GM21737 (cell line): Measurements from ENCODE around the gene HOXB3.

Source experiments
- ATAC-seq: cut with Tn5 transposase; IDR thresholded peaks from one replicate; pipeline ENCODE4 v1.9.1; 2021; ENCODE audit warnings: mild to moderate bottlenecking, moderate library complexity; ENCODE audit not compliant: unreplicated experiment

Gene HOXB3

DNA sequence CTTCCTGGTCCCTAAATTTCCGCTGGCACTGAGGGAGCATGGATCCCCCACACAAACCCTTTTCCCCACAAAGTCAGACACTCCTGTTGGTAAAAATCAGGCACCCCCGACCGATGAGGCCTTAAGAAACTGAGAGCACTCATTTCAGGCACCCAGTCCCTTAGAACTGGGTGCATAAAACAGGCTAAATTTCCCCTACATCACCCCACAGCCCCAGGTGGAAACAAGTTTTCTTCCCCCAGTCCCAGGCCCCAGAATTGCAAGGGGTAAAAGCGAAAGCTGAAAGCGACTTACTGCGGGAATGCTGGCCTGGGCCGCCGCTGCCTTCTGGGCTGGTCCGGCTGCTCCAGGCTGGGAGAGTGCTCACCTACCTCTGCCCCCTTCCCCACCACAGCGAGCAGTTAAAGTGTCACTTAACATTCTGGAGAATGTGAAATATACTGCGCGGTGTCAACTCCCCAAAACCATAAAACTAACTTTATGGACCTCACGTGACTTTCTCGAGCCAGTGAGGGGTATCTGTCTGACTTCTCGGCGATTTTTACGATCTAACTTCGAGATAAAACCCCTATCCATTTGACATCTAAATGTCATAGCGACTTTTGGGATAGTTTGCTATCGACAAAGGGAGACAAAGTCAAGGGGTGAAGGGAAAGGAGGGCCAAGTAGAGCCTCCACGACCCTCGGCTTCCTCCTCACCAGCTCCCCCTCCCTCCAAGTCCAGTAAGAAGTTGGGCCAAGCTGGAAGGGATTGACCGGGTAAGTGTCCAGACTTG, at the start of gene HOXB3:
Gene HOXB3 (minus strand): TSS at position 411 of the 776 bp plus-strand sequence. CDS start 37,767 bp downstream, outside the sequence.
- ATAC-seq: no peak

DNA sequence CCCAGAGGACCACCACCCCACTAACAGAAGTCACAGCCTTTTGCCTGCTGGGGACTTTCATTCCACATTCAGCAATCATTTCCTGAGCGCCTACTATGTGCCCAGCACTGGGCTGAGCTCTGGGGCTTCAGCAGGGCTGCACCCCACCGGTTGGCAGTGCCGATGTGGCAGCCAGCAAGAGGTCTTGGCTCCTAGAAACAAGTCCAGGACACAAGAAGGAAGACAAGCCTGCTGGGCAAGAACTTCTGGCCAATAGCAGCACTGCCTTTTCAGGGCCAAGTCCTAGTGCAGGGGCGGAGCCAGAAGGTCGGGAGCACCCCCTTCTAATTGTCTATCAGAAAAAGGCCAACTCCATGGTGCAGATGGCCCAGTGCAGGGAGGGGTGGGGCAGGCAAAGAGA, 49.1 kb upstream of the HOXB3 start:
- ATAC-seq: no peak

DNA sequence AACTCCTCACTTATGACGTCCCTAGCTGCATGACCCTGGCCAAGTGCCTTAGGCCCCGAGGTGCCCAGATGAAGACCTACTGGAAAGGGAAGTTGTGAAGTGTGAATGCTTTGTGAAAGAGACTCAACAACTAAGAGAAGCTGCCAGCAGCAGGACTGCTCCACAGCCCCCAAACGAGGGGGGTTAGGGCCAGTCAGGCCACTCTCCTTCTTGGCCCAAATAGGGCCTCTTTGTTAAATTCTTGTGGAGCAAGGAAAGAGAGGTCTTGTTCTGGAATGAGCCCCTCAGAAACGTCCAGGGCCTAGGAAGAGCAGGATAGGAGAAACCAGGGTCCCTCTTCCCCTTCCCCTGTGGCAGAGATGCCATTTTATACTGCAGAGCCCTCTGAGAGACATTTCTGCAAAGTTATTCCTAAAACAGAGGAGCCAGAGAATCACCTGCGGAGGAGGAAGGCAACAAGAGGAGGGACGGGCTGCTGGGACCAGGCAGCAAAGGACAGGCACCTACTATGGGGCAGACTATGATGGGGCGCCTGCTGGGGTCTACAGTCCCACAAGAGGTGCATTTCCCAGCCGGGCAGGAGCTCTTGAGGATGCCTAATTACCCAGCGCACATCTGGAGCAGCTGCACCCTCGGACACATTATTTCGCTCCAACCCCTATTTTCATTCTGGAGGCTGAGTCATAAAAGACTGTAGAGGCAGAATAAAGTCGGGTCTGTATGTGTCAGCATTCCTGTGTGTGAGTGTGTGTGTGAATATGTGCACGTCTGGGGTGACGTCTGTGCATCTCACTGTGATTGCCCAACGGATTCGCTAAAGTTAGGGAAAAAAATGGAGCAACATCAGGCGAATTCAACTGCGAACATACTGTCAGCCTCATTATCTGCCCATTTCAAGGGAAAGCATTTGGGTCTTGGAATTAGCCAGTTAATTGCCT, 47.6 kb upstream of the HOXB3 start:
- ATAC-seq: no peak

DNA sequence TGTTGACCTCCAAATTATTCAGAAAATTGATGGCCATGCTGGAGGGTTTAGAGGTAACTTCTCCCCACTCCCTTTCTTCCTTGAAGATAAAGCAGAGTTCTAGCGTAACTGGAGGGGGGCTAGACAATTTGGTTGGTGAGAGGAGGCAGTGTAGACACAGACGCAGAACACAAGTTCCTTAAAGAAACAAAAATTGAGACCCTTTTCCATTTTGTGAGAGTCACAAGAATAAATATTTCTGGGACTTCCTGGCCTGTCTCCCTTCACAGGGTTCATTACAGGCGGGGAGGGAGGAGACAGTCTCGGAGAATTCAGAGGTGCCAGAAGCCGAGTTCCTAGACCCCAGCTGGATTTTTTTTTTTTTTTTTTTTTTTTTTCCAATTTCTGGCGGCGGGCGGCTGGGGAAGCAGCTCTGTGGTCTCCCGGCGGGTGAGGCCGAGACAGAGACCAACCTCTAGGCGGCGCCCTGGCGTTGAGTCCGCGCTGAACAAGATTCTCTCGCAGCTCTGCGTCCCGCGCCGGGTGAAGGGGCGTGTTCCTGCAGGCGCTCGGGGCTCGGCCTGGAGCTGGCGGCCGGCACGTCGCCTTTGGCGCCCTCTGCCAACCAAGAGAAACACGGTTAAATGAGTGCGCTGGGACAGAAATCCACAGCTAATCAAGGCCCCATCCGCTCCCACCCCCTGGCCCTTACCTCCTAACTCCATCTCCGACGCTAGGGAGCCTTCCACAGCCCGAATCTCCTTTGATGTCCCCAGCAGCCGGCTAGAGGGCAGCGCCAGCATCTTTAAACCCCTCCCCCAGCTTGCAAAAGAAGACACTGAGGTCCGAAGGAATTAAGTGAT, 46.4 kb upstream of the HOXB3 start:
- no peak for ATAC-seq

DNA sequence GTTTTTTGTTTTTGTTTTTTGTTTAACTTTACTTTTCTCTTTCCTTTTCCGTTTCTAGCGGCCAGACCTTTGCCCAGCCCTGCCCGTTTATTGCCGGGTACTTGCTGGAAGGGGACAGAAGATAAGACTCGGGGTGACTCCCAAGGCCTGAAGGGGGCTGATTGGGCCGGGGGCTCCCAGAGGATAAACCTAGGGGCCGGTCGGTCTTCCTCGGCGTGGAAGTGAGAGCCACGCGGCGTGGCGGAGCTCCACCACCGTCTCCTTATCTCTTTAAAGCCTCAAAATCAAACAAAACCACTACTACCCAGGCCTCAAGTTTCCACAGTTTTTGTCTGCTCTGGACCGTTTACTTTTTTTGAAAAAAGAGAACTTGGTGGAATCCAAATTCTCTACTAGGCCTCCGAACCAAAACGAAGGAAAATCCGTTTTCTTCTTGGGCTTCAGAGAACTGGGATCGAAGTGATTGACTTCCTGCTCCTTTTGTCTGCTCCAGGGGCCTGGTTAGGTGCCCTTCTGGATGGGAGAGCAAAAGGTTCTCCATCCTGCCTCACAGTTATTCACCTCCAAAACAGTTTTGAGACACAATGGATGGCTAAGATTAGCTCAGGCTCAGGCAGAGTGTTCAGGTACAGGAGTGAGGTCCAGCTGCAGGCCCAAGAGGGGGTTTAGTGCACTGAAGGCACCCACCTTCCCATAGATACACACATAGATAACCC, 44.6 kb upstream of the HOXB3 start:
- no peak for ATAC-seq

DNA sequence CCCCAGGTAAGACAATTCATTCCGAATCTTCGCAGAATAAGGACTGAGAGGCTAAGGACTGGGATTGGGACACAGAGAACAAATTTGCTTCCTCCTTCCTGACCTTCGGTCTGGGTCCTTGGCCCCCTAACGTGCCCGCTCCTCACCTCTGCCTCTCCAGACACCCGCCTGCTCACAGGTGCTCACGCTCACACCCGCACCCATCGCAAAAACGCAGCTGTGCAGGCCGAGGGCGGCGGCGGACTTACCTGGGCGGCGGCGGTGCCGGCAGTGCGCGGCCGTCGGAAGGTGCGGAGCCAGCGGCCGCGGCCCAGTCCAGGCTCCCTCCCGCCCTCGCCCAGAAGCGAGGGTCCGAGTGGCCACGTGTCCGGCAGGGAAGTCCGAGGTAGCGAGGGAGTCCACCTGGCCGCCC, 43.2 kb upstream of the HOXB3 start:
- no peak for ATAC-seq

DNA sequence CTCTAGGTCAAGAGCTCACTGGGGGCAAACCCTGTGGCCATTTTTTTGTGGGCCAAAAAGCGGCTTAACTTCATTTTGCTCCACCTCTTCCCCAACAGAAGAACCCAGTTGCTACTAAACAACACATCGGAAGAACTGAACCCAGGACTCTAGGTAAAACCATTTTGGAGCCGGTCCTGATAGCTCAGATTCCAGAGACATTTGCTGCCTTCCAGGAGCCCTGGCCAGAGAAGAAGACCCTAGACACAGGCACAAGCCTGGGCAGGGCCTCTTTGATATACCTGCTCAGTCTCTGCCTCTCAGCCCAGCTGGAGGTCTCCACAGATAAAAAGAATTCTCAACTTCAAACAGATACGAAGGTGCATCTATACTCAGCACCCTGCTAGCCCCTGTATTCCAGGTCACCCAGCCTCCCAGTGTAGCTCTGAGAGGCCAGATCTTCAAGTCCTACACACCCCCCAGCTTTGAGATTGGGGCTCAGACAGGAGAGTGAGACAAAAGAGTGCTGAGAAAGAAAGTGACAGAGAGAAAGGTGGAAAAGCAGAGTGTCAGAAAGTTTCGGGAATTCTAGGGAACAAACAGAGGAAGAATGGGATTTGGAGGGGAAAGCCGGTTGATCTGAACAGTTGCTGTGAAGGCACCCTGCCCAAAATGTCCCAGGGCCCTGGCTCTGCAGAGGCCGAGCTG, 42.7 kb upstream of the HOXB3 start:
- ATAC-seq: no peak

DNA sequence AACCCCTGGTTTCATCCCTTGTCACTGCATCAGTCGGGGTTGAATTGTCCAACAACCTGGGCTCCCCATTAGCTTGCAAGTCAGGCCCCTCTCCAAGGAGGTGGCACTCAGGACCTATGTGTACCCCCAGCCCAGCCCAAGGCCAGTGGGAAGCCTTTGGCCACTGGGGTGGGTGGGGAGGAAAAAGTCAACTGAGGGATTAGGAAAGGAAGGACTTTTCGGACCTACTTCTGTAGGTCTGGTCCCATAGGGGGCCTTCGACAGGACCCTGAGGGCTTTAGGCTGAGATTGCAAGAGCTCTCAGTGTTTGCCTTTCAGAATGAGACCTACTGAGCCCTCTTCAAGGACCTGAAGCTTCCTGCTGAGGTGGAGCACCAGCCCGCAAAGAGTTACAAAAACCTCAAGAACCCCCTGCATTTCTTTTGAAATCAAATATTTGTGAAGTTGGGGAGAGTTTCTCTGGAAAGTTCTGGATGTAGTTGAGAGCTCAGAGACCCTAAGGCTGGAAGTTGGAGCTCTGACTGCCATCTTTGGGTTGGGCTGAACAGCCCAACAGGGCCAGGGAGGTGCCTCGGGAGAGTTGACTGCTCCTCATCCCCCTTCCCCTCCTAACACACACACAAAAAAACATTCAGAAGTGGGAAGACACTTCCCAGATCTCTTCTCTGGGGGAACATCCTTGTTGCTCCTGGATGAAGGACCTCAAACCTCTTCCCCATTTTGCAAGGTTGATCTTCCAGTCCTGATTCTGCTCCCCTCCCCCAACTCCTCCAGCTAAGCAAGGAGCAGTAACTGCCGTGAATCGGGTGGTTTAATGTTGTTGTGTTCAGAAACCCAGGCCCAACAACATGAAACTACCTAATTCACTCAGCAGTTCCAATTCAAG, 41.9 kb upstream of the HOXB3 start:
- no peak for ATAC-seq

DNA sequence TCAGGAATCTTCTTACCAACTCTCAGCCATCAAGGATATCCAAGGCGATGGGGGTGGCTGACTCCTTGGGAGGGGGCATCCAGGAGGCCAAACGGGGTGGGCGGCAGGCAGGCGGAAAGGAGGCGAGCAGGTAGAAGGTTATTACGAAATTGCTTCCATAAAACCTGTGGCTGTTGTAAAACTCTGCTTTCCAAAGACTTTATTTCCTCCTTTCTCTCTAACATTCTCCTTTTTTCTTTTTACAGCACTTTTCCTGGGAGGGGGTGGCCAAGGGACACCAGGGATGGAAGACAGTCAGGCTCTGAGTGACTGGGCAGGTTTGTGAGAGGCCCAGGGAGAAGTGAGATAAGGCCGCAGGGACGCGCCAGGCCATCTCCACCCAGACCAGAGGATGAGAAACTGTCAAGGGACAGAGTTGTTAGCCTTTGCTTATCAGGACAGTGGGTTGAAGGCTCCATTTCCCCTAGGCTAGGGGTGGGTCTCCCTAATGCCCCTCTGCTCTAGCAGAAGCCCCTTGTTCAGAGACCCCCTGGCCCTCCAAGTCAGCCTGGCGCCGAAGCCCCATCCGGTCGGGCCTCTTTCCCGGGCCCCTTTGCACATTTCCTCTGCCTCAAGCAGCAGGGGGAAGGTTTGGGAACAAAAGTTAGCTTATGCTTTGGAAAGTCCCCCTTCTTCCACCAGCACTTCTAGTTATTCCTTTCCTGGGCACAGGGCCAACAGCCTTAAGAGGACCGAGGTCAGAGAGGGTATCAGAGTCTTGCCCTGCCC, 41.1 kb upstream of the HOXB3 start:
- ATAC-seq: no peak

DNA sequence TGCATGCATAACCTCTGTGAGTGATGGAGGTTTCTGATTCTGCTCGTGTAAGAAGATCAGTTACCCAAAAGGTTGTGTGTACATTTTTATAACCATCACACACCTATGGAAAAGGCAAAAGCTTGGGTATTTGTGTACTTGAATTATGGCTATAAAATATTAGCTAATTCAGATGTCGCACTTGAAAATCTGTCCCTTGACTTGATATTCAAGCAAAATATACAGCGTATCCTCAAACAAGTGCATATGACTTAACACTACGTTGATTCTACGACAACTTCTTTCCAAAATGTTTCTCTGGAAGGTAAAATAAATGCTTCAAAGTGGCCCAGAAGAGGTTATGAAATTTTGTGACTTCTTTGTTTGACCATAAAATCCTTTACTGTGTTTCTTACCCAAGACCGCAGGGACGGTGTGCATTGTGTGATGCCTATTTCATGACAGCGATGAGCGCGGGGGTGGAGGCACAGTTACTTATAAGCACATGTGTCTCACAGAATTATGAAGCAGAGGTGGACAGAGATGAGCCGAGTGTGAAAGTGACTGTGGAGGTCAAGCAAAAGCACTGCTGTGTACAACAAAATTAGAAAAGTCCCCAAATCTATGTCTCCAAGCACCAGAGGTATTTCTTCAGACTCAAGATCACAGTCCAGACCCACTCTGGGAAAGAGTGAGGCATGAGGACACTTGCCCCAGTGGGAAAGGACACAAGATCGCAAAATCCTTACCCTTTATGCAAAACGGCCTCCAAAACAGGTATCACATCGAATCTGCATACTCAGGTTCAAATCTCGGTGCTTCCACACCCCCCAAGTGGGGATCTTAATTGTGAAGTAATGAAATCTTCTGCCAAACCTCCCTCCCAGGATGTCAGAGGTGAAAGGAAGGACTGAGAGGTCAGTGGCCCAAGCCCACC, 40.2 kb upstream of the HOXB3 start:
- ATAC-seq: no peak

DNA sequence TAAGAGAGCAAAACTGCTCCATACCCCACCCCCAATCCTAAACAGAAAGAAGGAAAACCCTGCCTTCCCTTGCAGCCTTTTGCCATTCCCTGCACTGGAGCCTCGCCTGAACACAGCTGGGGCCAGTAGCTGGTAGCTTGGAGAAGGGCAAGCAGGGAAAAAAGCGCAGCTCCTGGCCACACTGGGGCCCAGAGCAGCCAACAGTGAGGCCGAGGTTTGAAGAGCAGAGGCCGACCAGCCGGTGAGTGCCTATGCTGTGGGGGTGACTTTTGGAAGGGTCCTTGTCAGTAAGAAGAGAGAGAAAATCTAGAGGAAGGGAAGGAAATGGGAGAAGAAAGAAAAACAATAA, 39.3 kb upstream of the HOXB3 start:
- ATAC-seq: no peak

DNA sequence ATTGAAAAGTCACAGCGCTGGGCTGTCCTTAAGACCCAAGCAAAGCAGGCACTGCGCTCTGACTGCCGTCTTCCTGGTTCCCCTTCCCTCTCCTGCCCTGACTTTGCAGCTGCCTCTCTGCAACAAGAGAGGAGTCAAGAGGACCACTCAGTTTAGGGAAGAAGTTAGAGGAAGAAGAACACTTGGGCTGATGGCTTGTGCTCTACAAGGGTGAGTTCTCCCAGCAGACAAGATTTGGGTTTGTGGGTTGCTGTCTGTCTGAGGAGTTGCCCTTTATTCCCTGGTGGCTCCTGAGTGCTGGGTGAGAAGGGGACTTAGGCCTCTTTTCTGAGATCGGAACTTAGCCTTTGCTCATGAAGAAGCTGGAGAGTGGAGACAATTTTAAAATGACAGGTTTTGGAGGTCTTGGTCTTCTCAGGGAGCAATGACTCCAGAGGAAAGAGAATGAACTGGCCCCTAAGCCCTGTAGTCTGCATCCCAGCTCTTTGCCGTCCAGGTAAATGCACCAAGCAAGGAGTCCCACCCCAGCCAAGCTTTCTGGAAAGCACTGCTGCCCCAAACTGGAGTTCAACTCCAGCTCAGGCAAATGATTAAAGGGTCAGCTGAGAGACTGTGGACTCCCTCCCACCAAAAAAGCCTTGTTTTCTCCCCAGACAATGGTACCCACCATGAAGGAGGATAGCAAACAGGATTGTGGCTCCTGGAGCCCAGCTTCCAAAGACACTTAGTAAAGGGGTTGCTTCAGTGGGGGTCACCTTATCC, 38.8 kb upstream of the HOXB3 start:
- no peak for ATAC-seq

DNA sequence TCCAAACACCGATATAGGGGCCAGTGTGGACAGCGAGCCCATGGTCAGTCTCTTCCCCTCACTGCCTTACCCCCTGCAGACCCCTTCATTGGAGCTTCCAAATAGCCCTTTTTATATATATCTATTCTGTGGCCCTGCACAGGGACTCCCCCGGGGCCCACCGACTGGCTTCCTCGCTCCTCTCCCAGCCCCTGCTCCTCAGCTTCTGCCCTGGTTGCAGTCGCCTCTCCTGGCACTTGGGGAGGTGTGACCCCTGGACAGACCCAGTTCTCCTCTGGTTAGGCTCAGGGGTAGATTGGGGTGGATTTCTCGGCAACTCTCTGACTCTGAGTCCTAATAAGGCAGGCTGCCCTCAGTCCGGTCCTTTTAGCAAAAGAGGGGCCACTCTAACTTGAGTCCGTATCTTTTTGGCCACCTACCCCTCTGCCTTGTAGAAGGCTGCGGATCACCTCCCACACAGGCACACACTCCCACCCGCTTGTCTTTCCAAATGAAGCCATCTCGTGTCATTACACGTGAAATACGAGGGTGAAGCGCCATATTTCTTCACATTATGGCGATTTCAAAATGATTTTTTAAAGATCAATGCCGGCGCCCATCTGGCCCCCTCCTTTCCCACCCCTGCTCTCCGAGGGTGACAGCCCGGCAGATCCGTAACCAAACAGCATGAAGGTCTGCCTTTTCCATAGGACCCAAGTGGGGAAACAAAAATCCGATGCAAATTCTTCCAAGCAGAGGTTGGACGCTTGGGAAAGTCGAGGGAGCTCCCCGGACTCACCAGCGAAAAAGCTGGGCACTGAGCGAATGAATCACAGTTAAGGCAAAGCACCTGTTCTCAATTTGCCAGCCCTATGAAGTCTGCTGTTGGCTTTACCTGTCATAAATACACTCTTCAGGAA, 37.8 kb upstream of the HOXB3 start:
- no peak for ATAC-seq

DNA sequence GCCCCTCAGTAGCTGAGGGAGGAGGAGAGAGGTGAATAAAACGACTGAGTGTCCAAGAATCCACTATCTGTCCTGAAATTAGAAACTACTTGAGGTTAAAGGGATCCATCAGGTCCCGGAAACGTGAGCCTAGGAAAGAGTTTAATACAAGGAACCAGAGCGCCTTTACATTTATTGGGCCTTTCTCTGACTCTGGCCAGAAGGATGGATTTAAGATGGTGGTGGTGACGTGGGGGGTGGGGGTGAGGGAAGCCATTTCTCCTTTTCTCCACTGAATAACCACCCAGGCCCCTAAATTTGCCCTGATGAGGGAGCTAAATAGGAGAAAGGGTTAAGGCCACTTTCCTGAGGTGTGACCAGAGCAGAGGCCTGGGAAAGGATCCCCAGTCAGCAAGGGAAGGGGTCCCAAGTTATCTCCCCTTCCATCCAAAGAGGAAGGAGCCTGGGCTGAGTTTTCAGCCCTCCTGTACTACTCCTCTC, 37.1 kb upstream of the HOXB3 start:
- no peak for ATAC-seq
